Measurements from ENCODE around the gene DKKL1.

DNA sequence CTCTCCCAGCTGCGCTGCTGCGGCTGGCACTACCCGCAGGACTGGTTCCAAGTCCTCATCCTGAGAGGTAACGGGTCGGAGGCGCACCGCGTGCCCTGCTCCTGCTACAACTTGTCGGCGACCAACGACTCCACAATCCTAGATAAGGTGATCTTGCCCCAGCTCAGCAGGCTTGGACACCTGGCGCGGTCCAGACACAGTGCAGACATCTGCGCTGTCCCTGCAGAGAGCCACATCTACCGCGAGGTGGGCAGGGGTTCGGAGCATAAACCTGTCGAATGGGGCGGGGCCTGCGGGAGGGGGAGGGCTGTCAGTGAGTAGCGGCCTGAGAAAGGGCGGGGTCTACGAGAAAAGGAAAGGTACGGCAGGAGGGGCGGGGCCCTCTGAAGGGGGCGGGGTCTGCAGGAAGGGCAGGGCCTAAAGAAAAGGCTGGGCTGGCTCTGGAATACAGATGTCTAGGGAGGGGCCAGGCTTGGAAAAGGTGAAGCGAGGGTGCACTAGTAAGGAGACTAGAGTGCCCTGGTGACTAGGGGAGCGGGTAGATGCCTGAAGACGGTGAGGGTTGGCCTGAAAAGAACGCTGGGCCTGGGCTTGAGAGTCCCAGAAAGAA, 24.9 kb upstream of the DKKL1 start:
- TF ChIP-seq ESRRA (IDR thresholded peaks at IDR 0.05; ENCODE audit: borderline replicate concordance, low read length) = no peak
- TF ChIP-seq HOXA7 (CRISPR knock-in tag; IDR thresholded peaks at IDR 0.05) = no peak
- TF ChIP-seq, protein P1, sequence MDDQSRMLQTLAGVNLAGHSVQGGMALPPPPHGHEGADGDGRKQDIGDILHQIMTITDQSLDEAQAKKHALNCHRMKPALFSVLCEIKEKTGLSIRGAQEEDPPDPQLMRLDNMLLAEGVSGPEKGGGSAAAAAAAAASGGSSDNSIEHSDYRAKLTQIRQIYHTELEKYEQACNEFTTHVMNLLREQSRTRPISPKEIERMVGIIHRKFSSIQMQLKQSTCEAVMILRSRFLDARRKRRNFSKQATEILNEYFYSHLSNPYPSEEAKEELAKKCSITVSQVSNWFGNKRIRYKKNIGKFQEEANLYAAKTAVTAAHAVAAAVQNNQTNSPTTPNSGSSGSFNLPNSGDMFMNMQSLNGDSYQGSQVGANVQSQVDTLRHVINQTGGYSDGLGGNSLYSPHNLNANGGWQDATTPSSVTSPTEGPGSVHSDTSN (IDR thresholded peaks at IDR 0.05) = no peak
- TF ChIP-seq POLR2A (IDR thresholded peaks at IDR 0.05; ENCODE audit: low read length) = no peak
- no peak for TF ChIP-seq RAD21 (conservative IDR thresholded peaks at IDR 0.05 in 1 of 2, IDR thresholded peaks at IDR 0.05 in 1 of 2)
- TF ChIP-seq CTCF (IDR thresholded peaks at IDR 0.05) = no peak
- no peak for TF ChIP-seq CHD2 (IDR thresholded peaks at IDR 0.05; ENCODE audit: low read length, partially characterized antibody)

Data from A549 (cell line).